Upper lobe of left lung (tissue), 6 donors: Measurements from ENCODE around the gene TEAD4. TPM values are rescaled to one million over a fixed set of nuclear protein-coding genes. Genes with fewer than 3 reads are reported as not detected.
A peak's percentile ranks its signal among the peaks of the same experiment; 100 is the strongest.

ENCODE experiments used
- ATAC-seq, 2 donors: fragments of 200-7000 bp; cut with Tn5 transposase; one replicate each; pipeline ENCODE4 v1.9.1; 2022; ENCODE audit warnings: mild to moderate bottlenecking in 2 of 2, moderate library complexity in 2 of 2; ENCODE audit not compliant: low FRiP score in 2 of 2
- DNase-seq, 2 donors: peaks; one replicate each; pipeline ENCODE4 v3.0.0-alpha.2; 2019 to 2020
- H3K27ac ChIP-seq, 4 donors: fragments of 200-600 bp; sonication (generic); one replicate each; pipeline ENCODE4 v1.5.1; 2016 to 2019
- H3K27me3 ChIP-seq, 4 donors: fragments of 200-600 bp; sonication (generic); one replicate each; pipeline ENCODE4 v1.5.1; 2017 to 2019
- H3K36me3 ChIP-seq, 4 donors: fragments of 200-600 bp; sonication (generic); one replicate each; pipeline ENCODE4 v1.5.1; 2016 to 2019
- H3K4me1 ChIP-seq, 4 donors: fragments of 200-600 bp; sonication (generic); one replicate each; pipeline ENCODE4 v1.5.1; 2018 to 2019
- H3K4me3 ChIP-seq, 4 donors: fragments of 200-600 bp; sonication (generic); one replicate each; pipeline ENCODE4 v1.5.1; 2017 to 2019; ENCODE audit warnings: mild to moderate bottlenecking in 2 of 4, moderate library complexity in 1 of 4
- H3K9me3 ChIP-seq, 4 donors: fragments of 200-600 bp; sonication (generic); one replicate each; pipeline ENCODE4 v1.5.1; 2018 to 2019
- EP300 ChIP-seq, 4 donors: sonication (generic); formaldehyde crosslinking; IDR thresholded peaks; one replicate each; pipeline ENCODE4 v1.5.1; 2017; ENCODE audit warnings: antibody characterized with exemption in 4 of 4, control low read depth in 2 of 4
- POLR2A ChIP-seq, 4 donors: fragments of 450-650 bp; IDR thresholded peaks; one replicate each; pipeline ENCODE4 v1.5.1; 2016 to 2017; ENCODE audit warnings: antibody characterized with exemption in 4 of 4, mild to moderate bottlenecking in 2 of 4
- POLR2AphosphoS5 ChIP-seq, 2 donors: sonication (generic); formaldehyde crosslinking; IDR thresholded peaks; one replicate each; pipeline ENCODE4 v1.5.1; 2017; ENCODE audit warnings: antibody characterized with exemption in 2 of 2
- WGBS, 2 donors: methylation state at CpG; one replicate each; pipeline ENCODE4 v1.1.5; 2017 to 2018; 5-methylcytosine and 5-hydroxymethylcytosine counted together
- total RNA-seq, 6 donors: library from RNA; depleted of rRNA in 4 of 6; stranded (reverse); fragments of >200 nt in 4 of 6; gene quantifications; one replicate each; pipeline versions ENCODE4 v1.1.0 to v1.2.1, GENCODE V29; 2016 to 2021
- TF ChIP-seq, protein P1 (sequence below), 6 experiments: fragments of 450-650 bp in 4 of 6; fragments of 200-600 bp in 2 of 6; sonication (generic) in 2 of 6; IDR thresholded peaks; one replicate each; pipeline ENCODE4 v1.5.1; 2016 to 2019; ENCODE audit warnings: antibody characterized with exemption in 6 of 6
- donor health status: DM: no; HTN: no; CAD: no; lungs with moderate emphysema.
- donor health status: DM: no; HTN: yes; CAD: no; lungs with severe emphysema.

Gene TEAD4
- total RNA-seq, 6 donors from 2014 or later, result 14.5 to 52.0 (median 43.2) TPM

DNA sequence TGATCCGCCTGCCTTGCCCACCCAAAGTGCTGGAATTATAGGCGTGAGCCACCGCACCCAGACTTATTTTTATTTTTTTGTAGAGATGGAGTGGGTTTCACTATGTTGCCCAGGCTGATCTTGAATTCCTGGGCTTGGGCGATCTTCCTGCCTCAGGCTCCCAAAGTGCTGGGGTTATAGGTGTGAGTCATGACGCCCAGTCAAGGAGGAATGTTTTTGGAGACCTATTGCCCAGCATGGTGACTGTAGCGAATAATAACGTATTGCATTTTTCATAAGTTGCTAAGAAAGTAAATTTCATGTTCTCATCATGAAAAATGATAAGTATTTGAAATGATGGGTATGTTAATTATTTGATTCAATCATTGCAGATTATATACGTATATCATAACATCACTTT lies 46.5 kb downstream of the TEAD4 start:
- H3K4me3 ChIP-seq, result no peak overlapping the region
- peaks cover 0 to 31% (median 3%) of the 10 kb centered on the region in 4 donors for H3K36me3 ChIP-seq
- ATAC-seq, result no peak
- TF ChIP-seq POLR2A (IDR thresholded peaks at IDR 0.05) (no peak), POLR2AphosphoS5 (IDR thresholded peaks at IDR 0.05) (no peak), EP300 (IDR thresholded peaks at IDR 0.05) (no peak)
- TF ChIP-seq, protein P1, sequence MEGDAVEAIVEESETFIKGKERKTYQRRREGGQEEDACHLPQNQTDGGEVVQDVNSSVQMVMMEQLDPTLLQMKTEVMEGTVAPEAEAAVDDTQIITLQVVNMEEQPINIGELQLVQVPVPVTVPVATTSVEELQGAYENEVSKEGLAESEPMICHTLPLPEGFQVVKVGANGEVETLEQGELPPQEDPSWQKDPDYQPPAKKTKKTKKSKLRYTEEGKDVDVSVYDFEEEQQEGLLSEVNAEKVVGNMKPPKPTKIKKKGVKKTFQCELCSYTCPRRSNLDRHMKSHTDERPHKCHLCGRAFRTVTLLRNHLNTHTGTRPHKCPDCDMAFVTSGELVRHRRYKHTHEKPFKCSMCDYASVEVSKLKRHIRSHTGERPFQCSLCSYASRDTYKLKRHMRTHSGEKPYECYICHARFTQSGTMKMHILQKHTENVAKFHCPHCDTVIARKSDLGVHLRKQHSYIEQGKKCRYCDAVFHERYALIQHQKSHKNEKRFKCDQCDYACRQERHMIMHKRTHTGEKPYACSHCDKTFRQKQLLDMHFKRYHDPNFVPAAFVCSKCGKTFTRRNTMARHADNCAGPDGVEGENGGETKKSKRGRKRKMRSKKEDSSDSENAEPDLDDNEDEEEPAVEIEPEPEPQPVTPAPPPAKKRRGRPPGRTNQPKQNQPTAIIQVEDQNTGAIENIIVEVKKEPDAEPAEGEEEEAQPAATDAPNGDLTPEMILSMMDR (IDR thresholded peaks at IDR 0.05), result no peak
- peaks cover 0 to 12% (median 6%) of the 10 kb centered on the region in 4 donors for H3K4me1 ChIP-seq
- no peak for DNase-seq
- no peaks in the 10 kb centered on the region for H3K9me3 ChIP-seq
- H3K27ac ChIP-seq, result no peak overlapping the region
- H3K27me3 ChIP-seq, result no peaks in the 10 kb centered on the region
- WGBS, 2 donors, result 97 to 98% methylated on average over 8 of the region's 8 CpGs

DNA sequence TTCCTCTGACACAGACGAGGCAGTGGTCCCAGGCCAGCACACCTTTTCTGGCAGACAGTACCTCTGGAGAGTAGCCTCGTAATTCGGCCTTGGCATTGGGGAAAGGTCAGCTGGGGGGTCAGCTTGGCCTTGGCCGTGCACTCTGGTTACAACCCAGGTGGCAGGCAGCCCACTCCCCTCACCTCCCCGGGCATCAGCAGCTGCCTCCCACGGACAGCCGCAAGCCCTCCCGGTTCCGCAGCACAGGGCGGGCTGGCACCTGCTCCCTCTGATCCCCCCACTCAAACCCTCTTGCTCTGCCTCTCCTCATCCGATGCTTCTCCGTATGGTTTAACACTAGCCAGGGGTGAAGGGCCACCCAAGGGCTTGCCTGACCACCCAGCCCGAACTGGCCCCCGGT lies 50.6 kb downstream of the TEAD4 start:
- H3K4me3 ChIP-seq, result no peak overlapping the region
- DNase-seq (peak in 1 of 2 donors; percentile 58), ATAC-seq (no peak)
- H3K27ac ChIP-seq, result no peak overlapping the region
- WGBS, 2 donors, result 94 to 95% methylated on average over 14 of the region's 14 CpGs
- H3K9me3 ChIP-seq, result no peaks in the 10 kb centered on the region
- TF ChIP-seq EP300 (IDR thresholded peaks at IDR 0.05) (no peak), POLR2AphosphoS5 (IDR thresholded peaks at IDR 0.05) (no peak), POLR2A (IDR thresholded peaks at IDR 0.05) (no peak)
- TF ChIP-seq, protein P1 (IDR thresholded peaks at IDR 0.05), result no peak
- H3K4me1 ChIP-seq, result peaks cover 10 to 27% (median 16%) of the 10 kb centered on the region in 4 donors
- H3K27me3 ChIP-seq, result no peaks in the 10 kb centered on the region
- peaks cover 0 to 40% (median 3%) of the 10 kb centered on the region in 4 donors for H3K36me3 ChIP-seq

DNA sequence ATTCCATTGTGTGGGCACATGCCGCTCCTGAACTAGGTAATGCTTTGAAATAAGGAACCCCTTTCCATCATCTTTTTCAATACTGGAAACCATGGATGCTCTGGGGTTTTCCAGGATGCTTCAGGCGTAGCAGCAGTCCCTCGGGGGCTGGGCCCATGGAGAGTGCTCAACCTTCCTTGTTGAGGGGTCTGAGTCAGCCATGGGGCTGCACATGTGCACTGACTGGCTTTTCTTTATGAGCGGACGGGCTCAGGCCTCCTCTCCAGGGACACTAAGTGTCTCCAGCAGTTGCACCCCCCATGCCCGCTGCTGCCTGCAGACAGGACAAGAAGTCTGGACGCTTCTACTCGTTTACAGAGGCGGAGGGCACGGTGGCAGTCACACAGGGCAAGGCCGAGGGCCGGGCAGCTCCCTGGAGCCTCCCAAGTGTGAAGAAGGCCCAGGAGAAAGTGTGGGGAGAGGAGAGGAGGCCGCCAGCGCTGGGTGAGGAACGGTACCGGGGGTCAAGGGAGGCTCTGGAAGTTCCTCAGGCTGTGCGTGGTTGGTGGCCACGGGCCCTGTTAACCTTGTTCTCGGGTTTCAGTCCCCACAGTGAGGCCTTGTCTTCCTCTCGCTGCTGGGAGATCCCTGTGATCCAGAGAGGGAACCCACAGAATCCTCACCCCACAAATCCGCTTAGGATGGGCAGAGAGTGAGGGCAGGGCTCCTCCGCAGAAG lies 51.2 kb downstream of the TEAD4 start:
- H3K4me1 ChIP-seq, result peaks cover 14 to 27% (median 19%) of the 10 kb centered on the region in 4 donors
- DNase-seq (peak in 1 of 2 donors; percentile 55), ATAC-seq (no peak)
- peaks cover 0 to 41% (median 3%) of the 10 kb centered on the region in 4 donors for H3K36me3 ChIP-seq
- no peak overlapping the region for H3K4me3 ChIP-seq
- no peaks in the 10 kb centered on the region for H3K27me3 ChIP-seq
- H3K27ac ChIP-seq, result no peak overlapping the region
- TF ChIP-seq, protein P1 (IDR thresholded peaks at IDR 0.05), result no peak
- TF ChIP-seq POLR2A (IDR thresholded peaks at IDR 0.05) (no peak), POLR2AphosphoS5 (IDR thresholded peaks at IDR 0.05) (no peak), EP300 (IDR thresholded peaks at IDR 0.05) (no peak)
- H3K9me3 ChIP-seq, result no peaks in the 10 kb centered on the region
- 89% methylated on average over 14 to 22 of the region's 22 CpGs for WGBS, 2 donors

DNA sequence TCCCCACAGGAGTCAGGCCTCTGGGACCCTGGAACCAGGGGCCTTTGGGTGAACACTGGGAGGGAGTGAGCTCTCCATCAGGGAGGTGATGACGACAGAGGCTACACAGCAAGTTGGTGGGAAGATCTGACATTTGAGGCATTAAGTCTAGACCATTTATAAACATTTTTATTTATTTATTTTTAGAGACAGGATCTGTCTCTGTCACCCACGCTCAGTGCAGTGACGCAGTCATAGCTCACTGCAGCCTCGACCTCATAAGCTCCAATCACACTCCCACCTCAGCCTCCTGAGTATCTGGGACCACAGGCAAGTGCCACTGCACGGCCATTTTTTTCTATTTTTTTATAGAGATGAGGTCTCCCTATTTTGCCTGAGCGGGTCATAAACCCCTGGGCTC lies 53.6 kb downstream of the TEAD4 start:
- no peaks in the 10 kb centered on the region for H3K9me3 ChIP-seq
- no peaks in the 10 kb centered on the region for H3K27me3 ChIP-seq
- H3K4me1 ChIP-seq, result peaks cover 14 to 27% (median 19%) of the 10 kb centered on the region in 4 donors
- no peak for DNase-seq
- peak overlapping the region in 3 of 4 donors; percentile 24 to 84 (median 70) for H3K27ac ChIP-seq
- no peak for ATAC-seq
- H3K4me3 ChIP-seq, result no peak overlapping the region
- TF ChIP-seq POLR2AphosphoS5 (IDR thresholded peaks at IDR 0.05), result no peak
- no peak for TF ChIP-seq POLR2A (IDR thresholded peaks at IDR 0.05)
- TF ChIP-seq EP300 (IDR thresholded peaks at IDR 0.05), result no peak
- TF ChIP-seq, protein P1 (IDR thresholded peaks at IDR 0.05), result no peak
- WGBS, 2 donors, result 71 to 75% methylated on average over 6 of the region's 6 CpGs
- H3K36me3 ChIP-seq, result peaks cover 0 to 48% (median 4%) of the 10 kb centered on the region in 4 donors
